Parathyroid adenoma (tissue), 2 donors: Measurements from ENCODE around the gene COX8A.

Experiments used
- H2AFZ ChIP-seq: fragments of 300-600 bp; sonication (generic); one replicate; pipeline ENCODE4 v1.7.0; 2017; ENCODE audit warnings: antibody characterized with exemption, mild to moderate bottlenecking
- H3K27ac ChIP-seq: fragments of 300-600 bp; sonication (generic); one replicate; pipeline ENCODE4 v1.7.0; 2017
- H3K27me3 ChIP-seq: fragments of 300-600 bp; sonication (generic); one replicate; pipeline ENCODE4 v1.7.0; 2017; ENCODE audit warnings: low read length; ENCODE audit not compliant: control insufficient read depth, insufficient read depth
- H3K36me3 ChIP-seq: fragments of 300-600 bp; sonication (generic); one replicate; pipeline ENCODE4 v1.7.0; 2017; ENCODE audit warnings: low read length; ENCODE audit not compliant: control insufficient read depth, insufficient read depth
- H3K4me1 ChIP-seq: fragments of 300-600 bp; sonication (generic); one replicate; pipeline ENCODE4 v1.7.0; 2017; ENCODE audit warnings: control low read depth
- H3K4me2 ChIP-seq: fragments of 300-600 bp; sonication (generic); one replicate; pipeline ENCODE4 v1.7.0; 2017; ENCODE audit warnings: low read length
- H3K4me3 ChIP-seq: fragments of 300-600 bp; sonication (generic); one replicate; pipeline ENCODE4 v1.7.0; 2017; ENCODE audit warnings: low read depth, low read length
- H3K79me2 ChIP-seq: fragments of 300-600 bp; sonication (generic); one replicate; pipeline ENCODE4 v1.7.0; 2017; ENCODE audit warnings: control low read depth
- H3K9ac ChIP-seq: fragments of 300-600 bp; sonication (generic); one replicate; pipeline ENCODE4 v1.7.0; 2017; ENCODE audit warnings: mild to moderate bottlenecking
- H3K9me3 ChIP-seq: fragments of 300-600 bp; sonication (generic); one replicate; pipeline ENCODE4 v1.7.0; 2017; ENCODE audit warnings: low read length; ENCODE audit not compliant: control insufficient read depth
- TF ChIP-seq, protein P1 (sequence below): fragments of 300-600 bp; sonication (generic); IDR thresholded peaks from one replicate; pipeline ENCODE4 v1.7.0; 2017; ENCODE audit warnings: antibody characterized with exemption, mild to moderate bottlenecking
- donor health status: primary hyperparathyroidism.

COX8A gene

GRCh38 chr11:64000026-64000739 lies 25.8 kb downstream of the COX8A start:
- Histone ChIP-seq H3K36me3 (no peaks in the 10 kb centered on the region), H3K27me3 (no peaks in the 10 kb centered on the region), H3K4me3 (no peak overlapping the region), H3K9ac (no peak overlapping the region), H3K4me1 (no peaks in the 10 kb centered on the region), H3K27ac (no peak overlapping the region), H3K9me3 (no peaks in the 10 kb centered on the region), H2AFZ (no peak overlapping the region), H3K79me2 (no peaks in the 10 kb centered on the region), H3K4me2 (no peak overlapping the region)
- TF ChIP-seq, protein P1, sequence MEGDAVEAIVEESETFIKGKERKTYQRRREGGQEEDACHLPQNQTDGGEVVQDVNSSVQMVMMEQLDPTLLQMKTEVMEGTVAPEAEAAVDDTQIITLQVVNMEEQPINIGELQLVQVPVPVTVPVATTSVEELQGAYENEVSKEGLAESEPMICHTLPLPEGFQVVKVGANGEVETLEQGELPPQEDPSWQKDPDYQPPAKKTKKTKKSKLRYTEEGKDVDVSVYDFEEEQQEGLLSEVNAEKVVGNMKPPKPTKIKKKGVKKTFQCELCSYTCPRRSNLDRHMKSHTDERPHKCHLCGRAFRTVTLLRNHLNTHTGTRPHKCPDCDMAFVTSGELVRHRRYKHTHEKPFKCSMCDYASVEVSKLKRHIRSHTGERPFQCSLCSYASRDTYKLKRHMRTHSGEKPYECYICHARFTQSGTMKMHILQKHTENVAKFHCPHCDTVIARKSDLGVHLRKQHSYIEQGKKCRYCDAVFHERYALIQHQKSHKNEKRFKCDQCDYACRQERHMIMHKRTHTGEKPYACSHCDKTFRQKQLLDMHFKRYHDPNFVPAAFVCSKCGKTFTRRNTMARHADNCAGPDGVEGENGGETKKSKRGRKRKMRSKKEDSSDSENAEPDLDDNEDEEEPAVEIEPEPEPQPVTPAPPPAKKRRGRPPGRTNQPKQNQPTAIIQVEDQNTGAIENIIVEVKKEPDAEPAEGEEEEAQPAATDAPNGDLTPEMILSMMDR = peak; percentile 54

GRCh38 chr11:64000740-64001483 lies 26.5 kb downstream of the COX8A start:
- Histone ChIP-seq H3K36me3 (no peaks in the 10 kb centered on the region), H3K79me2 (no peaks in the 10 kb centered on the region), H3K4me1 (no peaks in the 10 kb centered on the region), H3K27me3 (no peaks in the 10 kb centered on the region), H3K4me2 (no peak overlapping the region), H3K9ac (no peak overlapping the region), H3K4me3 (no peak overlapping the region), H3K27ac (no peak overlapping the region), H3K9me3 (no peaks in the 10 kb centered on the region), H2AFZ (no peak overlapping the region)
- TF ChIP-seq, protein P1 = no peak

DNA sequence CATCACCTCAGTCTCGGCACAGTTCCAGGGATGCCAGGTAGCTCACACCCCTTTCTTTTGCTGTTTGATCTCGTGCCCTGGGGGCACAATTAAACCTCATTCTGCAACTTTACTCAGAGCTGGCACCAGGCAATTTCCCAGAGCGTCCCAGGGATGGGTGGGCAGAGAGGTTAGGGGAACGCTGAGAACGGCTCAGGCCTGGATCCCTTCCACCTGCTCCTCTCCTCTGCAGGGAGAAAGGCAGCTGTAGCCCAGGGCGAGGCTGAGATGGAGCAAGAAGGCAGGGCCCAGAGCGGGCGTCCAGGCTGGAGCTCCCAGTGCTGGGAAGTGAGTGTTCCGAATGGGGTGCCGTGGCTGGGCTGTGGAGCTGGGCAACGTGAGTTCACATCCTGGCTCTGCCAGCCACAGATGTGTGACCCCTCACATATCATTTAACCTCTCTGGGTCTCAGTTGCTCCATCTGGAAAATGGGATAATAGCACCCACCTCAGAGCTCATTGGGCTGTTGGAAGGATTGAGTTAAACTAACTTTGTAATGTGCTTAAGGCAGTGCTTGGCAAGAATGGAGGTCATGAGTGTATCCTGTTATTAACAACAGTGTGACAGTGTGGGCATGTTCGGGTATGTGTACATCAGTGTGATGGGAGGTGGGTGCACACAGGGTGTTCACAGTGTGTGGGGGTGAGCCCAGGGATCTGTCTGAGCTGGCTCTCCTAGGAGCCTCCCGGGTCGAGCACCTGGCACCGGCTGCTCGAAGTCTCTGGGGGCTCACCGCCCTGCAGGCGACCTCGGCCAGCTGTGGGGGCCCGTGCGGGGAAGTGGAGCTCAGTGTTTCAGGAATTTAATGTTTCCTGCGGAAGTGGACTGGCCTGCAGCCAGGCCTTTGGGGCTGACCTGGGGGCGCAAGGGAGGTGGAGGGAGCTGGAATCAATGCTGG lies 27.3 kb downstream of the COX8A start:
- Histone ChIP-seq H3K4me3 (no peak overlapping the region), H2AFZ (no peak overlapping the region), H3K27ac (no peak overlapping the region), H3K79me2 (no peaks in the 10 kb centered on the region), H3K9ac (no peak overlapping the region), H3K27me3 (no peaks in the 10 kb centered on the region), H3K4me1 (no peaks in the 10 kb centered on the region), H3K4me2 (no peak overlapping the region), H3K9me3 (no peaks in the 10 kb centered on the region), H3K36me3 (no peaks in the 10 kb centered on the region)
- TF ChIP-seq, protein P1 = no peak

DNA sequence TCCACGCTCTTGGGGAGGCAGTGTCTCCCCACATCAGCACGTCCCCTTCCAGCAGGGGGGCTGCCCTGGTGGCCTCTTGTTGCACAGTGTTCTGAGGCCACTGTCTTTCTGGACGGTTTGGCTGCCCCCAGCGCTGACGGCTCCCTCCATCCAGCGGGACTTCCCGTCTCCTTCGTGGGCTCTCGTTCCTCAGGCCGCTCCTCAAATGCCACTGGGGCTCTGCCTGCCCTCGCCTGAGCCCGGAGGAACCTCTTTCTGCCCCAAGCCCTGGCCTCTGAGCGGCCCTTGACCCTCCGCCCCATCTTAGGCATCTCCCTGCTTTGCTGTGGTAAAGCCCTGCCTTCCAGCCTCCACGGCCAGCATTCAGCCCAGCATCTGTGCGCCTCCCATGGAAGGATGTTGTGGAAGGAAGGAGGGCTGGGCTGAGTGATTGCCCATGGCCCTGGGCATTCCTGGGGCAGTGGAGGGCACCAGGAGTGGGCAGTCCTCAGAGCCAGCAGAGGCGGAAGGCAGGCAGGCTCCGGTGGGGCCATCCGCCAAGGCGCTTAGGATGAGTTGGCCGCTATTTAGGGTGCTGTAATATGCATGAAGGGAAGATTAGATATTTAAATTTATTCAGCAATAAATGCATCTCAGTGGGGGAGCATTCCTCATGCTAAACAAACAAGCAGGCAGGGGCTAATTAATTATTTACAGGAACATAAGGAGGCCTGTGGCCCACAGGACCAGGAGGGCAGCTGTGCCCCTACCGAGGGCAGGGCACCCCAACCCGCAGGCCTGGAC lies 29.6 kb downstream of the COX8A start:
- Histone ChIP-seq H3K27ac (no peak overlapping the region), H3K79me2 (no peaks in the 10 kb centered on the region), H2AFZ (no peak overlapping the region), H3K4me2 (no peak overlapping the region), H3K9ac (no peak overlapping the region), H3K4me3 (no peak overlapping the region), H3K27me3 (no peaks in the 10 kb centered on the region), H3K9me3 (no peaks in the 10 kb centered on the region), H3K36me3 (no peaks in the 10 kb centered on the region), H3K4me1 (no peaks in the 10 kb centered on the region)
- TF ChIP-seq, protein P1 = no peak
